Prostate gland (tissue), 2 donors: Measurements from ENCODE around the gene KRT23.

Experiments
- POLR2A ChIP-seq: fragments of 450-650 bp; IDR thresholded peaks from one replicate; pipeline ENCODE4 v1.6.1; 2016; ENCODE audit warnings: antibody characterized with exemption, mild to moderate bottlenecking
- TF ChIP-seq, protein P1 (sequence below), 4 experiments: fragments of 200-600 bp in 2 of 4; fragments of 450-650 bp in 2 of 4; sonication (generic) in 2 of 4; IDR thresholded peaks; 1 replicate in 3 of 4; 2 replicates in 1 of 4; pipeline ENCODE4 v1.5.1; 2016 to 2019; ENCODE audit warnings: antibody characterized with exemption in 4 of 4, mild to moderate bottlenecking in 2 of 4, moderate library complexity in 2 of 4

GRCh38 chr17:40950176-40950575 is 12.7 kb upstream of the KRT23 start:
- TF ChIP-seq POLR2A: no peak
- TF ChIP-seq, protein P1, sequence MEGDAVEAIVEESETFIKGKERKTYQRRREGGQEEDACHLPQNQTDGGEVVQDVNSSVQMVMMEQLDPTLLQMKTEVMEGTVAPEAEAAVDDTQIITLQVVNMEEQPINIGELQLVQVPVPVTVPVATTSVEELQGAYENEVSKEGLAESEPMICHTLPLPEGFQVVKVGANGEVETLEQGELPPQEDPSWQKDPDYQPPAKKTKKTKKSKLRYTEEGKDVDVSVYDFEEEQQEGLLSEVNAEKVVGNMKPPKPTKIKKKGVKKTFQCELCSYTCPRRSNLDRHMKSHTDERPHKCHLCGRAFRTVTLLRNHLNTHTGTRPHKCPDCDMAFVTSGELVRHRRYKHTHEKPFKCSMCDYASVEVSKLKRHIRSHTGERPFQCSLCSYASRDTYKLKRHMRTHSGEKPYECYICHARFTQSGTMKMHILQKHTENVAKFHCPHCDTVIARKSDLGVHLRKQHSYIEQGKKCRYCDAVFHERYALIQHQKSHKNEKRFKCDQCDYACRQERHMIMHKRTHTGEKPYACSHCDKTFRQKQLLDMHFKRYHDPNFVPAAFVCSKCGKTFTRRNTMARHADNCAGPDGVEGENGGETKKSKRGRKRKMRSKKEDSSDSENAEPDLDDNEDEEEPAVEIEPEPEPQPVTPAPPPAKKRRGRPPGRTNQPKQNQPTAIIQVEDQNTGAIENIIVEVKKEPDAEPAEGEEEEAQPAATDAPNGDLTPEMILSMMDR (IDR thresholded peaks at IDR 0.05): no peak
